Dedifferentiated amniotic fluid mesenchymal stem cell (primary cell): ENCODE measurements around the gene UBE2Q2.
"Not testable (repeated sequence)": the region's sequence is repeated elsewhere in the genome, so short reads cannot be mapped to it uniquely, and the experiment has no call there.

ENCODE experiments used
- DNase-seq: peaks from one replicate; pipeline ENCODE4 v3.0.0-alpha.2; 2016; ENCODE audit errors: extremely low spot score

The UBE2Q2 gene

DNA sequence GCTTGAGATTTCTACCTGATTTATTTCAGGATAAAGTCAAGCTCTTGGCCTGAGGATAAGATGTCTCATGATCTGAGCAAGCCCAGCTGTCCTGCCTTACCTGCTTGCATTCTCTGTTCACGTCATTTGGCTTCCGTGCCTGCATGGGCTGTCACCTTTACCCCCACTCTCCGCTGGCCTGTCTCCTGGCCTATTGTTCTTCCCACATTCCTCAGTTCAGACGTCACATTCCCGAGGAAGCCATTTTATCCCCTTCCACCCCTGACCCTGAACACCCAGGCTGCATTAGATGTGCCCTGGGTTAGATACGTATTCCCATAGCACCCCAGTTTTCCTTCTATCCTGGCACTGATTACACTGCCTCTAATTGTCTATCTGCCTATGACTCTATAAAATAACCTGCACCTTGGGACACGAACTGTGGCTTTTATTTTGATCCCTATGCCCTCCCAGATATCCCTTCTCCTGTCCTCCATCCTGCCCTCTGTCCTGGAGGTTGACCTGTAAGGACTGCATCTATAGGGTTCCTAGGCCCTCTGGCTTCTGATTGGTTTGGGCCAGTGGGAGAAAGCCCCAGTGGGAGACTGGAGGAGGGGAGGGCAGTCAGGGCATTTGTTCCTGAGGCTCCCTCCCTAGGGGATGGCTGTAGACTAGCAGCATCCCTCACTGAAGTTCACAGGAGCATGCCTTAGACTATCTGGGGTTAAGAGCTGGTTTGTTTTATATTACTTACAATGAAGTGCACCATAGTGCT, 19.2 kb upstream of the UBE2Q2 start:
- DNase-seq = no peak

DNA sequence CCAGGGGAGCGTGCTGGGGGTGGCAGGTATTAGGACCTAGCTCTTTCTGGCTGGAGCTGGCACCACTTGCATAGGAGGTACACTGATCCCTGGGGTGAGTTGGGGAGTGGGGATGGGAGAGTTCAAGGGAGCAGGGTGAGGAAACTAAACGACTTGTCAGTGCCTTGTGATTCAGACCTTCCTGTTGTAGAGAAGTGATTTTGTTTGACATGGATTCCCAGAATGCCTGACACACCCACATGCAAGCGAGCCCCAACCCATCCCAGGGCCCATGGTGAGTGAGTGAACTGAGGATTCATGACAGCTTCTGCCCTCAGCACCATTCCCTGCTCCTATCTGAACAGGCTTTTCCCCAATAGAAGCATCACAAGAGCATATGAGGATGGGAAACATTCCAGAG, 15.6 kb upstream of the UBE2Q2 start:
- DNase-seq = no peak

DNA sequence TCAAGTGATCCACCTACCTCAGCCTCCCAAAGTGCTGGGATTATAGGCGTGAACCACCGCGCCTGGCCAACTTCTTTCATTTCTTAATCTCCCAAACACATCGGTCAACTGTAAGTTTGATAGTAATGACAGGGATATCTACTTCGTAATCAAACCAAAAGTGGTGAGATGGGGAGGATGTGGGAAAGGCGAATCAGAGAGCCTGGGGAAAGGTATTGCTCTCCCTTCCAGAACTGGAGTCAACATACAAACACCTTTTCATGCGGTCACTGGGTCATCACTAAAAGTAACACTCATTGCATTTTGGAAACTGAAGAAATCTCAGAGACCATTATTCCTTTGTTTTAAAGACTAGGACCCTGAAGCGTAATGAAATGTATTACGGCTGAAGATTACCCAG, 14.8 kb upstream of the UBE2Q2 start:
- DNase-seq = no peak

DNA sequence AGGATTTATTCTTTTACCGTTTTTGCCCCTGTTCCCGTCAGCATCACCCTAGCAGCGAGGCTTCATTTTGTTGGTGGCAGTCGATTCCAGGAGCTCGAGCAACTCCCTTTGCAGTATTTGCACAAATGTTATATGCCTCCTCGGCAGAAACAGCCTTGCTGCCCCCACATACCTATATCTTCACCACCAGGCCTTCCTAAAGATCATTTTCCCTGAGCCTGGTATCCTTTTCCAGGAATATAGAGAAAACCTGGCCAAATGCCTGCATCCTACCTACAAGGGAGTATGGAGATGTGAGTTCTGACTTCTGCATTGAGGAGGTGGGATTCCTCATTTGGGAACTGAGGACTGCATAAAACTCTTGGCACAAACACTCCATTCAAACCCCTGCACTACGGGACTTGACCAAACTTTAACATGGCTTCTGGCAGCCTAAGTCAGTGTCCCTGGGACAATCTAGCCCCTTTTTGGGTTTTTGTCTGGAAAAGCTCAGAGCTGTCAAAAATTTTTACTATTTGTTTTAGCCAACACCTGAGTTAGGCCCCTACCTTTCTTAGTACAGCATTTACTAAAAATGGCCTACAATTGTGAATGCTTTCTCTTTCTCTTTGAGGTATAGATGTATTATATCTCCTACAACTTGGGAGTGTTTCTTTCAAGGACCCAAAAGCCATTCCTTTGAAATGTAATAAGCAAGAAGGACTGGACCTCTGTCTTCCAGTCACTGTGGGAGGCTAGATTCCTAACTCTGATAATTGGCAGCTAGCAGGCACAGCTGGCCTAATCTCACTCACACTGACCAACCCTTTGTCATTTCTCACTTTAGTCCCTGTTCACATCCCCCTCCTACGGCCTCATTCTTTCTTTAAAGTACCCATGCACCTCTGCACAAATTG, 12.1 kb upstream of the UBE2Q2 start:
- no peak for DNase-seq

DNA sequence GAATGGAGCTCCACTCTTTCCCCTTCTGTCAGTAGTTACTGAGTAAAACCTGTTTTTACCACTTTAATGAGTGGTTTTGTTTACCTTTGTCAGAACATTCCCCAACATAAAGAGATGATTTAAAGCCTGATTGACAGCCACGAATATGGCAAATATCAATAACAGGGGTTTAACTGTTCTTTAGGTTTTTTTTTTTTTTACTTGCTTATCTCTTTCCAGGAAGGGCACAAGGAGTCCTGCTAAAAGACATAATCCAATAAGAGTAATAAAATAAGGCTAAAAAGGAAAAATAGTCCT, 11.5 kb upstream of the UBE2Q2 start:
- DNase-seq = no peak

DNA sequence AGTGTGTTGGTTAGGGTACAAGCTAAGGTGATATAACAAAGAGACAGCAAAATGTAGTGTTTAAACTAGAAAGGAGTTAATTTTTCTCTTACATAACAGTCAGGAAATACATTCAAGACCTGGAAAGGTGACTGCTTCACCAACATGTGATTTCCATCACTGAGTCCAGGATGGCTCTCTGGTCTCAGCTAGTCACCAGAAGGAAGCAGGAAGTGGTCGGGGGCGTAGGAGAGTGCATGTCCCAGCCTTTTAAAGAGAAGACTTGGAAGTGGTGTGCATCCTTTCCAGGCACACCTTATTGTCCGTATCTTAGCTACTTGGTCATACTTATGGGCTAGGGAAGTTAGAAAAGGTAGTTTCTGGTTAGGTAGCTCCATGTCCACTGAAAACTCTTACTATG, 11.1 kb upstream of the UBE2Q2 start:
- no peak for DNase-seq

DNA sequence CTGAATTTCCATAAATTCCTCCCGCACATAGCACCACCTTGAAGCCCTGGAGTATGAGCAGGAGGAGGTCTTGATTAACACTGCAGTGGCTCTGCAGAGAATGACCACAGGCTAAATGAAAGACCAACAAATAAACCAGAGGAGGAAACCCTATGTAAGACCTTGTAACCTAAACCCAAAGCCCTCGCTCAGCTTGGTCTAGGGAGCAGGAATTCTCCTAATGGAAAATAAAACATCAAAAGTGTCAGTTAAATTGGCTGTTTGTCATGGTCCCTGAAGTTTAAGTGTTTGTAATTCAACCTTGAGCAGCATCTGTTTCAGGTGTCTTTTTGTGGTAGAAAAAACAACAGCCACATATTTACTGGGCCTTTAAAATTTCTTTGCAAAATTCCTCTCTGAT, 9.2 kb upstream of the UBE2Q2 start:
- no peak for DNase-seq

DNA sequence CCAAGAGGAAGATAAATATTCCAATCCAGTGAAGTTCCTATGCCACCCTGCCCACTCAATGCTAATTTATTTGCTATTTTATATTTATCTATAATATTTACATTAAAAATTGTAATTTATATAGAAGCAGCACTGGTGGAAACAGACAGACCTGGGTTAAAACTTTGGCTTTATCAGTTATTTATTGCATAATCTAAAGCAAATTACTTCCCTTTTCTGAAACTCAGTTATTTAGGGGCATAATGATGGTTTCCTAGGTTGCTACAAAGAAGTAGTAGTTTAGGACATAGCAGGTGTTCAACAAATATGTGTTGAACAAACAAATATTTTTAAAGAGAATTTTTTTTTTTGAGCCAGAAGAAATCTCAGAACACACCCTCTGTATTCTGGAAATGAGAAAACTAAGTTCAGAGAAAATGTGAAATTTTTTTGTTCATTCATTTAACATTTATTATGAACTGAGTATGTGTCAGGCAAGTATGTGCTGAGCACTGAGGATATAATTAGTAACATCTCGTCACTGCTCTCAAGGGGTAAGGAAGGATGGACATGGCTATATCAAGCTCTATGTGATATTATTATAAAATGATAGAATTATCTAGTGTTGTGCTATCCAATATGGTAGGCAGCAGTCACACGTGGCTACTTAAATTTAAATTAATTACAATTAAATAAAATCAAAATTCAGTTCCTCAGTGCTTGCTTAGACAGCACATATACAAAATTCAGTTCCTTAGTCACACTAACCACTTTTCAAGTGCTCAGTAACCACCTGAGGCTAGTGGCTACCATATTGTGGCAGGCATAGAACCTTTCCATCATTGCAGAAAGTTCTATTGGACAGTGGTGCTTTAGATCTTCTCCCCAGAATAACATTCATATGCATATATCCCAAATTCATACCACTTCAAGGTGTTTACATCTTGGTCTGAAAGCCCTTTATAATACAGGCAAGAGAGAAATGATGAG, 7.0 kb upstream of the UBE2Q2 start:
- no peak for DNase-seq

DNA sequence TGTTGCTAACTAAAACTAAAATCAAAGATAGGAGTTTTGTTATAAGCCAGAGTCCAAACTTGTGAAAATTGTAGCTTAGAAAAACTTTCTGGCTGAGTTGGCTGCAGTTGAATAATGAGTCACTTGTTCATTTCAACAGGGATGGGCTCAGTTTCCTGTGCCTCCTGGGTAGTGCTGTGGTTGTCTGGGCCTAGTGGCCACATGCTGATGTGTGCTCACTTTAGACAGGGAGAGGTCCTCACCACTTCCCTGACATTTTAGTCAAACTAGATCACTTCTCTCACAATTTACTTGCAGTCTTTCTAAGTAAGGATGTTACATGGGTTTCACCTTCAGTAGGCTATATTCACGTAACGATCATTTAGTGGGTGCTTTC, 6.3 kb upstream of the UBE2Q2 start:
- DNase-seq = peak; percentile 58

DNA sequence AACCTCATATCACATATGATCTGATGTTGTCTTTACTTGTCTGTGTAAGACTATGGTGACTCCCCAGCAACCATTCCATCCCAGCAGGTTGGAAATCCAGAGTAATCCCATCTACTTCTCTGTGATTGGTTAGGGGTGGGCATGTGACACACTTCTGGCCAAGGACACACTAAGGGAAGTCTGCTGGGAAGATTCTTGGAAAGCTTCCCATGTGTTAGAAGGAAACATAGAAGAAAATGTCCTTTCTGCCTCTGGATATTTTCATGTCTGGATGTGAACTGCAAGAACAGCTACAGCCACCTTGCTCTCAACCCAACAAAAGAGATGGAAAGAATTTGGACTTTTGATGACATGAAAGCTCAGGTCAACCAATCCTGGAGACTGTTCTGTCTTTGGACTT, 2.6 kb upstream of the UBE2Q2 start:
- DNase-seq = peak; percentile 59

DNA sequence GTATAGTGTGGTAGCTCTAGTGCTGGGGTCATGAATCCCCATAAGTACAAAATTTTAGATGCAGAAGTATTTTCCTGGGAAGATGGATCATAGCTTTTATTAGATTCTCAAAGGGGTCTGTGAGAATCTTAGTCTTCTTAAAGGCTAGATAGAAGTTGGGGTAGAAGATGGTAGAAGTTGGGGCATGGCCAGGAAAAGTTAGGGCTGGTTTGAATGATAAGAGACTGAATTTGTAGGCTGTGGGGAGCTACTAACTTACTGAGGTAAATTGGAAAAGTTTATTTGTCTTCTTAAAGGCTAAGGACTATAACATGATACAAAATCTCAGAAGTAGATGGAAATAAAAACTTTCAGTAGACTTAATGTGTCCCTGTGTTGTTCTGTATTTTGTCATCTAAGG, 1.6 kb upstream of the UBE2Q2 start:
- DNase-seq = no peak

DNA sequence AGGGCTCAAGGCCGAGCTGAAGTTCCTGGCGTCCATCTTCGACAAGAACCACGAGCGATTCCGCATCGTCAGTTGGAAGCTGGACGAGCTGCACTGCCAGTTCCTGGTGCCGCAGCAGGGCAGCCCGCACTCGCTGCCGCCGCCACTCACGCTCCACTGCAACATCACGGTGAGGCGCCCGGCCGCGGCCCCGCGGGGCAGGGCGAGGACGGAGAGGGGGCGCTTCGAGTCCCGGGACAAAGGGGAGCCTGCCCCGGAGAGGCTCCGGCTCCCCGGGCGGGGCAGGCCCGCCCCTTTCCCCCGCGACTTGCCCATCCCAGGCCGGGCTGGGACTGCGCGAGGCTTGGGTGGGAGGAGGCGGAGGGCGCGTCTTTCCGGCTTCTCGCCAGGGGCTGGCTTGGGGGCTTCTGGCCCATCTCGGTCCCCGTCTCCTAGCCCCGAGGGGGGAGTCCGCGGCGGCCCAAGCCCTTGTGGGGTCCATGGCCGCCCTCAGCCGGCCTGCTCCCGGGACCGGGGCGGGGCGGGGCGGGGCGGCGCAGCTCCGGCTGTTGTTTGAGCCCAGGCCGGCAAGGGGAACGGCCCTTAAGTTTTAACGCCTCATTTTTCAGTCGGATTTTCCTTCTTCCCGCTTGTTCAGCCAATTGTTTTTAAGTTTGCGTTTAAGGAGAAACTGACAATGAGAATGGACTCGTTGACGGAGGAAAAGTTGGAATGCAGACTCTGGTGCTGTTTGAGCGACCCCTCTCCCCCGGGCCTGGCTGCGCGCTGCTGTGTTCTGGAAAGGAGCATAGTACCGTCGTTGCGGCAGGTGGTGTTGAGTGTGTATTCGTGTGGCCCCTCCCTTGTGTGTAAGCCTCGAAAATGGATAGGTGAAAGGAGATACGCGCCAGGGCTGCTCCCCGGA, 683 bp downstream of the UBE2Q2 start:
- peak; percentile 27 for DNase-seq

DNA sequence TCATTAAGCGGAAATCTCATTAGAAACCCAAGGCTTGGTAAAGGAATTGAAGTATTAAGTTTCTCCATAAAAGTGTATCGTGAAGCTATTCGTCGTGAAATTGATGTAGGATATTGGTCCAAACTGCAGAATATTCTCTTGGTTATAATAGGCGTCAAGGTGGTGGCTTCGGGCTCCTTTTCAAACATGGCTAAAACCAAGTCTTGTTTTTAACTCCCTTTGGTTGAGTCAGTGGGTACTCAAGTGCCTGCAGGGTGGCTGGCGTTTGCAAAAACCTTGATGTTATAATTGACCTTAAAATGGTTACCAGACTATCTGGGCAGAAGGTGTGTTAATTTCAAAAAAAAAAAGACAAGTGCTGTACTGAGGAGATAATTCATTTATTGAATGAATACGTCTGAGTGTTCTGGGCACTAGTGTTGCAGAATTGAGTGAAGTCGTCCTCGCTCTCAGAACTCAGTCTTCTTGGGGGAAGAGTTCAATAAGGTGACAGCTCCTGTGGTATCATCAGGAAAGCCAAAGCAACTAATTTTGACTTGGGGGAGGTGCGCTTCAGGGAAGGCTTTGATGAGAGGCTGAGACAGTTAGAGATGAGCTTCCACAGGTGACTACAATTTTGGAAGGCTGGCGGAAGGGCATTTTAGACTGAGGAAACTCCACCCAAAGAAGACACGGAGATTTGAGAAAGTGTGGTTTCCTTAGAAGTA, 1.5 kb downstream of the UBE2Q2 start:
- DNase-seq = no peak

DNA sequence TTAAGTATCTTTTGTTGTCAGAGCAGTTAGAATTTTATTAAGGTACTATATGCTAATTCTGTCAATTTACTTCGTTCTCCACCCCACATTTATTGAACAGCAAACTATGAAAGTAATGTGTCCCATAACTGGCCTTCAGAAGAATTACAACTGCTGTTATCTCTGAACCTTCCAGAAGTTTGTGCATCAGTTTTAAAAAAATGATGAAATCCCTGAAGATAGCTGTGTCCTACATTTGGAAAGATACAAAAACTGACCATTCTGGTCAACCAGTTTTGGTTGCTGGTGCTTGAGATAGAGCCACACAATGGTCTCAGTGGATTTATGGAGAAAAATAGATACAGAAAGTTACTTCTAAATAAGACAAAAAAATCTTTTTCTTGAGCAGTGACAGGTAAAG, 5.9 kb downstream of the UBE2Q2 start:
- no peak for DNase-seq

DNA sequence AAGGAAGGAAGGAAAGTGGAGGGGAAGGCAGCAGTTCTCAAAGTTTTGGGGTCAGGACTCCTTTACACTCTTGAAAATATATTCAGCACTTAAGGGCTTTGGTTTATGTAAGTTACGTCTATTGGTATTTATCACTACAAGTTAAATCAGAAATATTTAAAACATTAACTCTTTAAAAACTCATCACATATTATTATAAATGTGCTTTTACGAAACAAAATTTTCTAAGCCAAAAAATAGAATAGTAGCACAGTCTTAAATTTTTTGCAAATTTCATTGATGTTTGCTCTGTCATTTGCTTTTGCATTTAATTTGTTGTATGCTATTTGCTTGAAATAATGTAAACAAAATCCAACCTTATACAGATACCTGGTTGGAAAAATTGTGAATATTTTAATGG, 7.5 kb downstream of the UBE2Q2 start:
- no peak for DNase-seq

DNA sequence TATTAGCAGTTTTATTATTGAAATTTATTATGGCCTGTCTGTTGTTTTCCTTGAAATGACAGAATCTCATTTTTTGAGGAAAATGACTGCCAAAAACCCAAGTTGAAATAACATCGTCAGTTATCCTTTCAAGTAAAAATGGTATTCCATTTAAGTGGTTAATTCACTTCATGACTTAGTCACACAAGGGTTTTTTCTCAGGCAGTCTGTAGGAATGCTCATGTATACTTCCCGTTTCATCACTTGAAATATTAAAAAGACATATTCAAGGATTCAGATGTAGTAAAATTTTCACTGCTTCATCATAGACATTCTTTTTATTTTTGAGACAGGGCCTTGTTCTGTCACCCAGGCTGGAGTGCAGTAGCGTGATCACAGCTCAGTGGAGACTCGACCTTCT, 8.3 kb downstream of the UBE2Q2 start:
- not testable (repeated sequence) for DNase-seq

DNA sequence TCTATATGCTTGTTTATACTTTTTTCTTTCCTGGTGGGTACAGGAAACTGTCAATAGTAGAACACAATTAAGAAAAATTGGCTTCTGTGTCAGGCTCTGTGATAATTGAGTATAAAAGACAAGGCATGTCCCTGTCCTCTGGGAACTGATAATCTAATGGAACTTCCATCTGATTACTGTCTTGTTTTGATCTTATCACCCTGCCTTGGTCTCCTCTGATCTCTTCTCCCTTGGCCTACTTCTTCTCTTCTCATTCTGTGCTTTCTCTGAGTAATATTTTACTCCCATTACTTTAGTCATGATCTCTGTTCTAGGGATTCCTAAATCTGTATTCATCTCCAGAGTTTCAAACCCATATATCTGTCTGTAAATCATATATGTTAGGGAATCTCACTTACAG, 14.6 kb downstream of the UBE2Q2 start:
- no peak for DNase-seq

DNA sequence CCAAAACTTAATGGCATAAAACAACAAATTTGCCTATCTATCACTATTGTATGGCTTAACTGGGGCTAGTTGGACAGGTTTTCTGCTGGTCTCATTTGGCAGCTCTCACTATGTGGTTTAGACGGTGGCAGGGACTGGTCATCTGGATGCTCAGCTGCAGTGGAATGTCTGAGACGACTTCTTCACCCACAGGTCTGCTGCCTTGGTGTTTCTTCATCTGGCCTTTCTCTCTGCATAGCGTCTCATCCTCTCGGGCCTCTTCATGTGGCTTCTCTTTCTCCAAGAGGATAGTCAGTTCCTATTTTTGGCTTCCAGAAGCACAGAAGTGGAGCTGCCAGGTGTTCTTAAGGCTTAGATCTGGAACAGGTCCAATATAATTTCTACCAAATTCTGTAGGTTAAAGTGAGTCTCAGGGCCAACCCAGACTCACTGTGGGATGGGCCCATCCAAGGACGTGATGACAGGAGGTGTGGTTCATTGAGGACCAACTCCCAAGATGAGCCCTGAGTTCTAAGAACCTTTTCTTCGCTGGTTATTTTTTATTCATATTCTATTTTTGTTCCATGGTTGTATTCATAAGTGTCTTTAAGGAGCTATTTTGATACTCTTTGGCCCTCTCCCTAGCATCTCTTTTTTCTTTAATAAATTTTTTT, 18.6 kb downstream of the UBE2Q2 start:
- DNase-seq = no peak

DNA sequence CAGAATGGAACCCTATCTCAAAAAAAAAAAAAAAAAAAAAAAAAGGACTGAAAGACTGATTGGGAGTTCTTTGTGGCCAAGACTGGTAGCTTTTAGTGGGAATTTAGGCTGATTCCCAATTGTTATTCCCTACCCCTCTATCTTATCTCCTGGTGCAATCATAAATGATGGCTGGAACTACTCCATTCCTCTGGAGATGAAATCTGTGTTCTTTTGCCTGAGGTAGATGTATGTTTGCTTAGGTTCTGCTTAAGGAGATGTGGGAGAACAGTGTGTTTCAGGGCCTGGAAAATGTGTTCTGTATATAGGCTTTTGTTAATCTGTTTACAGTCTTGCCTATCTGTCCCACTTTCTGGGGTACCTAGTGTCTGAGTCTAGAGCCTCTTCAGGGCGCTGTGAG, 19.5 kb downstream of the UBE2Q2 start:
- no peak for DNase-seq
